A549 (cell line): ENCODE data around the gene PDE4D. TPM values are rescaled to one million over a fixed set of nuclear protein-coding genes. Genes with fewer than 3 reads are reported as not detected.

ENCODE experiments used
- ATAC-seq, 2 experiments: fragments of 200-7000 bp in 1 of 2; fragments of >200 bp in 1 of 2; cut with Nextera tagmentation in 1 of 2; cut with Tn5 transposase in 1 of 2; 3 replicates each; pipeline versions ENCODE4 v1.8.0 to v1.9.1; 2018 to 2020; ENCODE audit warnings: mild to moderate bottlenecking in 1 of 2, moderate library complexity in 1 of 2
- CTCF ChIA-PET: fragments of 300-600 bp; sonication (Branson Sonifier 250); formaldehyde crosslinking; extraction: SDS; loops from one replicate; lab custom pipeline; 2021; ENCODE audit warnings: antibody characterized with exemption, inconsistent platforms; lab: Yijun Ruan, JAX
- POLR2A ChIA-PET: fragments of 350-600 bp; formaldehyde crosslinking; extraction: SDS; loops from one replicate; lab custom pipeline; 2021; ENCODE audit warnings: antibody characterized with exemption, inconsistent platforms; lab: Yijun Ruan, JAX
- DNase-seq, 2 experiments: peaks; one replicate each; pipeline versions ENCODE4 v3.0.0 to v3.0.0-alpha.2; 2011 to 2016; ENCODE audit warnings: low read depth in 1 of 2, low spot score in 1 of 2
- FAIRE-seq: peaks from 2 replicates; lab custom pipeline; 2011; peaks lifted over from hg19 to GRCh38; lab: Jason Lieb, UNC
- H3K27ac ChIP-seq, 2 experiments: fragments of >200 bp; sonication (Bioruptor Twin); formaldehyde crosslinking; 3 replicates each; pipeline ENCODE4 v1.5.1; 2016 to 2017
- H3K4me1 ChIP-seq: fragments of >200 bp; sonication (Bioruptor Twin); formaldehyde crosslinking; 3 replicates; pipeline ENCODE4 v1.6.1; 2016
- H3K4me2 ChIP-seq: fragments of >200 bp; sonication (Bioruptor Twin); formaldehyde crosslinking; 3 replicates; pipeline ENCODE4 v1.6.1; 2016
- H3K4me3 ChIP-seq: fragments of >200 bp; sonication (Bioruptor Twin); formaldehyde crosslinking; 3 replicates; pipeline ENCODE4 v1.5.1; 2016
- H3K9me3 ChIP-seq: fragments of >200 bp; sonication (Bioruptor Twin); formaldehyde crosslinking; 3 replicates; pipeline ENCODE4 v1.6.1; 2016
- ATOH8 ChIP-seq: fragments of 250-450 bp; sonication (Bioruptor Pico); IDR thresholded peaks from 2 replicates; pipeline ENCODE4 v1.5.0; 2020; ENCODE audit warnings: low read depth, mild to moderate bottlenecking, moderate library complexity
- BHLHE40 ChIP-seq: IDR thresholded peaks from 2 replicates; pipeline ENCODE4 v1.6.1; 2012; ENCODE audit warnings: low read depth, low read length, inconsistent platforms
- CBX8 ChIP-seq: fragments of 200-600 bp; sonication (generic); IDR thresholded peaks from 2 replicates; pipeline ENCODE4 v1.6.1; 2016
- CEBPB ChIP-seq, 2 experiments: fragments of >200 bp in 1 of 2; sonication (Bioruptor Twin) in 1 of 2; formaldehyde crosslinking in 1 of 2; IDR thresholded peaks; 2 replicates each; pipeline ENCODE4 v1.6.1; 2012 to 2016
- CTCF ChIP-seq: fragments of >200 bp; sonication (Bioruptor Twin); formaldehyde crosslinking; IDR thresholded peaks from 3 replicates; pipeline ENCODE4 v1.5.1; 2016
- EP300 ChIP-seq, 2 experiments: fragments of >200 bp; sonication (Bioruptor Twin); formaldehyde crosslinking; IDR thresholded peaks; 2 replicates in 1 of 2; 3 replicates in 1 of 2; pipeline ENCODE4 v1.6.1; 2016 to 2017
- ESRRA ChIP-seq: fragments of 150-350 bp; IDR thresholded peaks from 2 replicates; pipeline ENCODE4 v1.6.1; 2014; ENCODE audit warnings: mild to moderate bottlenecking, low read length, borderline replicate concordance
- FOSL2 ChIP-seq, 2 experiments: fragments of 450-650 bp in 1 of 2; fragments of >200 bp in 1 of 2; sonication (Bioruptor Twin) in 1 of 2; formaldehyde crosslinking; IDR thresholded peaks; 2 replicates each; pipeline versions ENCODE4 v1.5.0 to v1.6.1; 2016 to 2020; ENCODE audit warnings: mild to moderate bottlenecking in 1 of 2, moderate library complexity in 1 of 2
- GATA3 ChIP-seq: IDR thresholded peaks from 2 replicates; pipeline ENCODE4 v1.6.1; 2012; ENCODE audit warnings: borderline replicate concordance
- HDAC2 ChIP-seq: fragments of 200-600 bp; sonication (generic); IDR thresholded peaks from 2 replicates; pipeline ENCODE4 v1.6.1; 2016
- JUN ChIP-seq, 2 experiments: fragments of >200 bp; sonication (Bioruptor Twin); formaldehyde crosslinking; IDR thresholded peaks; 2 replicates in 1 of 2; 3 replicates in 1 of 2; pipeline ENCODE4 v1.6.1; 2016 to 2017
- JUNB ChIP-seq: fragments of >200 bp; sonication (Bioruptor Twin); formaldehyde crosslinking; IDR thresholded peaks from 2 replicates; pipeline ENCODE4 v1.6.1; 2016
- MAZ ChIP-seq: fragments of 150-350 bp; IDR thresholded peaks from 2 replicates; pipeline ENCODE4 v1.6.1; 2014; ENCODE audit warnings: antibody characterized with exemption, low read depth, low read length, borderline replicate concordance
- NPAS2 ChIP-seq: fragments of 250-450 bp; sonication (Bioruptor Pico); IDR thresholded peaks from 2 replicates; pipeline ENCODE4 v1.8.0; 2022; ENCODE audit warnings: mild to moderate bottlenecking, moderate library complexity, borderline replicate concordance
- RARB ChIP-seq: fragments of 250-450 bp; sonication (Bioruptor Pico); IDR thresholded peaks from 2 replicates; pipeline ENCODE4 v1.8.0; 2021; ENCODE audit warnings: mild to moderate bottlenecking, moderate library complexity
- RCOR1 ChIP-seq: fragments of 150-350 bp; IDR thresholded peaks from 2 replicates; pipeline ENCODE4 v1.6.1; 2014; ENCODE audit warnings: antibody characterized with exemption, low read length, low read depth
- TP53 ChIP-seq: fragments of 250-450 bp; sonication (Bioruptor Pico); IDR thresholded peaks from 2 replicates; pipeline ENCODE4 v1.5.0; 2021; ENCODE audit warnings: mild to moderate bottlenecking, moderate library complexity
- ZC3H11A ChIP-seq: fragments of 450-650 bp; IDR thresholded peaks from 2 replicates; pipeline ENCODE4 v1.6.1; 2014; ENCODE audit warnings: antibody characterized with exemption, mild to moderate bottlenecking
- WGBS: methylation state at CpG from one replicate; pipeline ENCODE4 v1.1.6; 2017; ENCODE audit errors: missing lambda C conversion rate; 5-methylcytosine and 5-hydroxymethylcytosine counted together
- polyA plus RNA-seq, 4 experiments: library from polyadenylated mRNA; depleted of rRNA in 3 of 4; stranded (reverse); fragments of >200 nt; fragmentation: RNase III in 1 of 4; extraction: RNeasy Plus Mini Kit Qiagen cat#74134 plus additional on column Dnase treatment in 1 of 4; gene quantifications; 2 replicates in 3 of 4; 3 replicates in 1 of 4; pipeline ENCODE4 v1.2.3, GENCODE V29; 2011 to 2017
- TF ChIP-seq, protein P1 (sequence below): fragments of 450-650 bp; IDR thresholded peaks from 2 replicates; pipeline ENCODE4 v1.6.1; 2014; ENCODE audit warnings: antibody characterized with exemption
- TF ChIP-seq, protein P2 (sequence below): IDR thresholded peaks from 2 replicates; pipeline ENCODE4 v1.6.1; 2012

Gene PDE4D
- polyA plus RNA-seq, 2 of the 4 experiments (the other 2 are of a cell fraction), result 74.0 to 213 TPM

DNA sequence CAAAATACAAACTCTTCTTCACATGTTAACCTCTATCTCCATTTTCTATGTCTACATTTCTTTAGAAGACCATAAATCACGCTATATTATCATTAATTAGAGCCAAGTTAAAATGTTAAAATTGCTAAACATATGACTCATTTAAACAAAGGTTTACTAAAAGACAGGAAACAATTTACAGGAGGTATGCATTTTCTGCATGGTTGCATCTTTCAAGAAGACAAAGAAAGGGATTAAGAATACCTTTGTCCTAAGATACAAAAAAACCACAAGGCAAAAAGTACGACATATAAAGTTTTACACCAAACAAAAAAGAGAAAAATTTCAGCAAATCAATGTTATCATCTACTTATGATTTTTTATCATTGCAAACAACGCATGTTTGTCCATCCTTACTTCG, 324.4 kb downstream of the PDE4D start:
- POLR2A ChIA-PET, result no interaction called here
- Histone ChIP-seq H3K4me3 (no peak overlapping the region), H3K4me1 (peaks cover 86% of the 10 kb centered on the region), H3K9me3 (peaks cover 4% of the 10 kb centered on the region; the same call in 1 of the 3 replicates), H3K4me2 (peak overlapping the region; percentile 1), H3K27ac (peak overlapping the region; percentile 76 to 97)
- WGBS, result 80% methylated on average over 4 of the region's 4 CpGs
- no peak for FAIRE-seq
- no peak for TF ChIP-seq FOSL2 (IDR thresholded peaks at IDR 0.05)
- peak; percentile 17; the same call in 1 of the 2 replicates for TF ChIP-seq FOSL2 (CRISPR knock-in tag; IDR thresholded peaks at IDR 0.05)
- no peak for TF ChIP-seq NPAS2 (CRISPR knock-in tag)
- no peak for TF ChIP-seq CBX8
- TF ChIP-seq HDAC2, result no peak
- DNase-seq, result no peak
- no peak for ATAC-seq
- CTCF ChIA-PET, result interaction anchor here (1.3 to 2.5 kb wide), 2 partner anchors 14 to 16 kb away, joined by 3 to 6 read pairs; no protein-coding TSS in a partner anchor

- peaks cover 90% of the 10 kb centered on the region for H3K4me1 ChIP-seq
- WGBS, result 82% methylated on average over 2 of the region's 2 CpGs
- no peak overlapping the region for H3K4me3 ChIP-seq
- no peak for DNase-seq
- ATAC-seq, result no peak
- H3K4me2 ChIP-seq, result no peak overlapping the region
- TF ChIP-seq, protein P1, sequence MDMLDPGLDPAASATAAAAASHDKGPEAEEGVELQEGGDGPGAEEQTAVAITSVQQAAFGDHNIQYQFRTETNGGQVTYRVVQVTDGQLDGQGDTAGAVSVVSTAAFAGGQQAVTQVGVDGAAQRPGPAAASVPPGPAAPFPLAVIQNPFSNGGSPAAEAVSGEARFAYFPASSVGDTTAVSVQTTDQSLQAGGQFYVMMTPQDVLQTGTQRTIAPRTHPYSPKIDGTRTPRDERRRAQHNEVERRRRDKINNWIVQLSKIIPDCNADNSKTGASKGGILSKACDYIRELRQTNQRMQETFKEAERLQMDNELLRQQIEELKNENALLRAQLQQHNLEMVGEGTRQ, result no peak
- TF ChIP-seq, protein P2, sequence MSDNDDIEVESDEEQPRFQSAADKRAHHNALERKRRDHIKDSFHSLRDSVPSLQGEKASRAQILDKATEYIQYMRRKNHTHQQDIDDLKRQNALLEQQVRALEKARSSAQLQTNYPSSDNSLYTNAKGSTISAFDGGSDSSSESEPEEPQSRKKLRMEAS, result no peak
- POLR2A ChIA-PET, result no interaction called here
- H3K27ac ChIP-seq, result peak overlapping the region; percentile 71 to 97
- CTCF ChIA-PET, result interaction anchor here (0.6 kb wide), 1 partner anchor 15 kb away, joined by 3 read pairs; no protein-coding TSS in a partner anchor
- FAIRE-seq, result no peak
- peaks cover 4% of the 10 kb centered on the region; the same call in 1 of the 3 replicates for H3K9me3 ChIP-seq
Observed at GRCh38 chr5:59568161-59568560, 325.4 kb downstream of the PDE4D start.

DNA sequence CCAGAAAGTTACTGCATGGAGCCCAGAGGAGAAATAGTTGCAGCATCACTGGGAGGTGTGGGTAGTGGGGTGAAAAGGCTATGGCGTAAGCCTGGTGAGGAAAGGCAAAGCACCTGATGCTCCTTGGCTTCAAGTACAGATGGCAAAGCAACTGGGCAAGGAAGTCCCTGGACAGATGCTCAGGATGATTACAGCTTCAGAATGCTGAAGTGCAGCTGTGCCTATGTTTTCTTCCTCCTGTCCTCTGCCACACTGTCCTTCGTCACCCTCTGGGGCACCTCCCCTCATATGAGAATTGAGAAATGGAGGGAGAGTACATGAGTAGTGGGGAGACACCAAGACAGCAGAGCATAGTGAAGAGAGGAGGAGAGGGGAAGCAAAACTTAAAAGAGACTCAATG, 328.0 kb downstream of the PDE4D start:
- H3K4me2 ChIP-seq, result peak overlapping the region; percentile 47
- H3K4me1 ChIP-seq, result peaks cover 100% of the 10 kb centered on the region
- peak in 1 of 2 experiments; percentile 9; a peak in 3 of 6 replicates for ATAC-seq
- peak overlapping the region; percentile 87 to 97 for H3K27ac ChIP-seq
- CTCF ChIA-PET, result interaction anchor here (1.0 kb wide), 1 partner anchor 38 kb away, joined by 3 read pairs; no protein-coding TSS in a partner anchor
- peaks cover 4% of the 10 kb centered on the region; the same call in 1 of the 3 replicates for H3K9me3 ChIP-seq
- WGBS, result 85% methylated on average over 2 of the region's 2 CpGs
- TF ChIP-seq BHLHE40, result no peak
- TF ChIP-seq, all 56 proteins: peak for 0
- no peak for FAIRE-seq
- H3K4me3 ChIP-seq, result no peak overlapping the region
- POLR2A ChIA-PET, result no interaction called here
- DNase-seq, result no peak

- Histone ChIP-seq H3K4me1 (peaks cover 100% of the 10 kb centered on the region), H3K4me3 (no peak overlapping the region), H3K4me2 (peak overlapping the region; percentile 47), H3K27ac (peak overlapping the region; percentile 87 to 97), H3K9me3 (peaks cover 4% of the 10 kb centered on the region; the same call in 1 of the 3 replicates)
- FAIRE-seq, result no peak
- WGBS, result 72% methylated on average over 1 of the region's 1 CpG
- TF ChIP-seq RCOR1 (no peak), CEBPB (IDR thresholded peaks at IDR 0.05) (peak; percentile 19 to 74; a peak in 2 of 4 replicates), NPAS2 (CRISPR knock-in tag) (no peak), TP53 (no peak)
- POLR2A ChIA-PET, result no interaction called here
- DNase-seq, result no peak
- peak in 1 of 2 experiments; percentile 7; a peak in 1 of 6 replicates for ATAC-seq
- CTCF ChIA-PET, result interaction anchor here (1.0 to 1.5 kb wide), 2 partner anchors 9 to 37 kb away, joined by 3 to 4 read pairs; no protein-coding TSS in a partner anchor
Observed at GRCh38 chr5:59564895-59565294, 328.6 kb downstream of the PDE4D start.

DNA sequence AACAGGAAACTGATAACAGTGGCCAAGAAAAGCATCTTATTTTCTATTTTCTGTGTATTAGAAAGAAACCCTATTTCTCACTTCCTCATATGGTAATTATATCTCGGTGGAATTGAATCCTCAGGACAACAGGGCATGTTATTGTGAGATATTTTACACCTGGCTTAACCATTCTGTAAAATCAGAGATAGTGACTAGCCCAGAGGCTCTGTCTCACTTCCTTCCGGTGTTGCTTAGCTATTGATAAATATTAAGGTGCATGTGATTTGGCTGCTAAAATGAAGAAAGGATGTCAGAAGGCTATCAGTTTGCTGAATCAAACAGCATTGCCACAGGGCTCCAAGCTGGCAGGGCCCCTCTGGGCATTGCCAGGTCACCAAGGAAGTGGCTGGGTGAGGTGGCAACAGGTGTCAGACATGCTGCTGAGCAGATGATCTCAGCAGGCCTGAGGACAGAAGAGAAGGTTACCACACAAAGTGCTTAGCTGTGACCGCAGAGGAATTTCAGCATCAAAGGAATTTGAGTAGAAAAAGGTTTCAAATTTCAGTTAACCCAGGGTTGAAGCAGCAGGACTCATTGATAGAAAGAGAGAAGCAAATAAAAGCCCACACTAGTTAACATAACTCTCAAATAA, 330.7 kb downstream of the PDE4D start:
- ChIA-PET CTCF (interaction anchor here (1.7 kb wide), 1 partner anchor 57 kb away, joined by 4 read pairs; no protein-coding TSS in a partner anchor), POLR2A (interaction anchor here (1.0 to 1.2 kb wide), 2 partner anchors 14 to 24 kb away, joined by 5 read pairs; no protein-coding TSS in a partner anchor)
- DNase-seq (peak; percentile 34 to 91), ATAC-seq (peak; percentile 76 to 82), FAIRE-seq (peak; percentile 99)
- peak overlapping the region; percentile 87 to 97 for H3K27ac ChIP-seq
- no peak overlapping the region for H3K4me3 ChIP-seq
- peaks cover under 1% of the 10 kb centered on the region; the same call in 1 of the 3 replicates for H3K9me3 ChIP-seq
- WGBS, result 2% methylated on average over 3 of the region's 3 CpGs
- peak overlapping the region; percentile 47 for H3K4me2 ChIP-seq
- H3K4me1 ChIP-seq, result peaks cover 100% of the 10 kb centered on the region
- TF ChIP-seq ZC3H11A (no peak), RARB (CRISPR knock-in tag) (0 out of 2 replicates have a peak, but pooled peaks have one; percentile 51), GATA3 (peak; percentile 94), FOSL2 (IDR thresholded peaks at IDR 0.05) (peak; percentile 50; the same call in 1 of the 2 replicates), FOSL2 (CRISPR knock-in tag; IDR thresholded peaks at IDR 0.05) (peak; percentile 67), JUN (IDR thresholded peaks at IDR 0.05) (peak; percentile 95), EP300 (IDR thresholded peaks at IDR 0.05) (peak; percentile 97 to 98; a peak in 4 of 5 replicates), JUNB (peak; percentile 86), ESRRA (0 out of 2 replicates have a peak, but pooled peaks have one; percentile 20), MAZ (no peak), CTCF (no peak), ATOH8 (CRISPR knock-in tag) (0 out of 2 replicates have a peak, but pooled peaks have one; percentile 58)
- TF ChIP-seq, protein P2, result peak; percentile 68
